Measurements from ENCODE around the gene AOPEP.

DNA sequence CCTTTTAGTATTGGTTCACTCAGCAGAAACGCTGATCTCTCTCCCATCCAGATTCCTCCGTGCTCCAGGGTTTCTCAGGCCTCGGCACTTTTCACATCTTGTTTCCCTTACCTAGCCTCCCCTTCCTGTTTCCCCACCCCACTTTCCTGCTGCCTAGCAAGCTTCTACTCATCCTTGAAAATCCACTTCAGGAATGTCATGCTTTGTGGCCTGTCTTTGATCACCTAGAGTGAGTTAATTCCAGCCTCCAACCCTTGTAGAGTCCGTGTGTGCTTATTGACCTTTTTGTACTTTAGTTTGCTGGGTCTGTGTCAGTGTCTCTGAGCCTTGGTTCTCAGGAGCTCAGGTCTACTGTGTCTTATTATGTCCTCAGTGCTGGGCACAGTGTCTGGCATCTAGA is 116.6 kb downstream of the AOPEP start:
- no peak for TF ChIP-seq POLR2AphosphoS5 (IDR thresholded peaks at IDR 0.05; ENCODE audit: control insufficient read depth, insufficient read depth, low read depth, low read length)
- TF ChIP-seq, protein P1, sequence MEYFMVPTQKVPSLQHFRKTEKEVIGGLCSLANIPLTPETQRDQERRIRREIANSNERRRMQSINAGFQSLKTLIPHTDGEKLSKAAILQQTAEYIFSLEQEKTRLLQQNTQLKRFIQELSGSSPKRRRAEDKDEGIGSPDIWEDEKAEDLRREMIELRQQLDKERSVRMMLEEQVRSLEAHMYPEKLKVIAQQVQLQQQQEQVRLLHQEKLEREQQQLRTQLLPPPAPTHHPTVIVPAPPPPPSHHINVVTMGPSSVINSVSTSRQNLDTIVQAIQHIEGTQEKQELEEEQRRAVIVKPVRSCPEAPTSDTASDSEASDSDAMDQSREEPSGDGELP (CRISPR knock-in tag; IDR thresholded peaks at IDR 0.05; ENCODE audit: borderline replicate concordance): no peak
- TF ChIP-seq FOSL1 (tag; conservative IDR thresholded peaks at IDR 0.05): no peak
- no peak for TF ChIP-seq TAF1 (IDR thresholded peaks at IDR 0.05; ENCODE audit: control insufficient read depth, extremely low read depth, insufficient read depth, low read length, severe bottlenecking)
- TF ChIP-seq E2F5 (CRISPR knock-in tag; IDR thresholded peaks at IDR 0.05): no peak
- no peak for TF ChIP-seq CCAR2 (IDR thresholded peaks at IDR 0.05; ENCODE audit: low read depth, low read length)
- TF ChIP-seq POLR2A (conservative IDR thresholded peaks at IDR 0.05): no peak
- TF ChIP-seq TEAD1 (CRISPR knock-in tag; IDR thresholded peaks at IDR 0.05): no peak
- no peak for TF ChIP-seq CTCF (IDR thresholded peaks at IDR 0.05 in 2 of 3, conservative IDR thresholded peaks at IDR 0.05 in 1 of 3; ENCODE audit: insufficient read depth in 2 of 3, low read depth in 1 of 3, low read length in 3 of 3)
- TF ChIP-seq SNAPC5 (CRISPR knock-in tag; IDR thresholded peaks at IDR 0.05): no peak

Measured in K562 (cell line).